ENCODE data around the gene CD33.

DNA sequence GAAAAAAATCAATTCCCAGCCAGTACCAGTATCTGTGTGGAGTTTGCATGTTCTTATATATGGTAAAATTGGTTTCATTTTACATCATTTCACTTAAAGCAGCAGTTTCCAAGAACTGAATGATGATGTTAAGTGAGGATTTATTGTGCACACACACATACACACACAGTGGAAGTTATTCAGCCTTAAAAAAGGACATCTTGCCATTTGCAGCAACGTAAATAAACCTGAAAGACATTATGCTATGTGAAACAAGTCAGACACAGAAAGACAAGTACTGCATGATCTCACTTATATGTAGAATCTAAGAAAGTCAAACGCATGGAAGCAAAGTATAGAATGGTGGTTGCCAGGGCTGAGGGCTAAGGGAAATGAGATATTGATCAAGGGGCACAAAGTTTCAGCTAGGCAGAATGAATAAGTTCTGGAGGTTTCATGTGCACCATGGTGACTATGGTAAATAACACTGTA, 31.3 kb downstream of the CD33 start:
- TF ChIP-seq, protein P1, sequence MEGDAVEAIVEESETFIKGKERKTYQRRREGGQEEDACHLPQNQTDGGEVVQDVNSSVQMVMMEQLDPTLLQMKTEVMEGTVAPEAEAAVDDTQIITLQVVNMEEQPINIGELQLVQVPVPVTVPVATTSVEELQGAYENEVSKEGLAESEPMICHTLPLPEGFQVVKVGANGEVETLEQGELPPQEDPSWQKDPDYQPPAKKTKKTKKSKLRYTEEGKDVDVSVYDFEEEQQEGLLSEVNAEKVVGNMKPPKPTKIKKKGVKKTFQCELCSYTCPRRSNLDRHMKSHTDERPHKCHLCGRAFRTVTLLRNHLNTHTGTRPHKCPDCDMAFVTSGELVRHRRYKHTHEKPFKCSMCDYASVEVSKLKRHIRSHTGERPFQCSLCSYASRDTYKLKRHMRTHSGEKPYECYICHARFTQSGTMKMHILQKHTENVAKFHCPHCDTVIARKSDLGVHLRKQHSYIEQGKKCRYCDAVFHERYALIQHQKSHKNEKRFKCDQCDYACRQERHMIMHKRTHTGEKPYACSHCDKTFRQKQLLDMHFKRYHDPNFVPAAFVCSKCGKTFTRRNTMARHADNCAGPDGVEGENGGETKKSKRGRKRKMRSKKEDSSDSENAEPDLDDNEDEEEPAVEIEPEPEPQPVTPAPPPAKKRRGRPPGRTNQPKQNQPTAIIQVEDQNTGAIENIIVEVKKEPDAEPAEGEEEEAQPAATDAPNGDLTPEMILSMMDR (IDR thresholded peaks at IDR 0.05; ENCODE audit: borderline replicate concordance, extremely low read depth, low read length, poor library complexity, severe bottlenecking) = no peak
- TF ChIP-seq EZH2 (IDR thresholded peaks at IDR 0.05; ENCODE audit: borderline replicate concordance, low read depth, low read length, severe bottlenecking) = no peak
